ENCODE results near the gene RASGRP1.

RASGRP1 gene

DNA sequence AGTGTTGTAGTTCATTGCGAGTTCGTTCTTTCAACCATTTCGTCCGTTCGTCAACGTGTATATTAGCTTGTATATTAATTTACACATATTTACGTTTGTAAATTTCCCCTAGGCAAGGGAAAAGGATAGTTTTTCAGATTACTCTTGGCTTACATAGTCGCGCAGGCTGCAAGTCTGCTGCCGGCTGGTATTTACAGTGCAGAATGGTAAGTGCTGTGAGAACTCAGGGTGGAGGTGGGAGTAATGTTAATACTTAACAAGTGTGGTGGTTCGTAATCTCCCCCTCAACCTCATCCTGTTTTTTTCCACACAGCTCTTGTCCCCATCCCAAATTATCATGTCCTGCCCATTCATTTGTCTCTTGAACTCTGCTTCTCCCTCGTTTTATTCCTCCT lies 109.9 kb downstream of the RASGRP1 start:
- TF ChIP-seq, protein P1, sequence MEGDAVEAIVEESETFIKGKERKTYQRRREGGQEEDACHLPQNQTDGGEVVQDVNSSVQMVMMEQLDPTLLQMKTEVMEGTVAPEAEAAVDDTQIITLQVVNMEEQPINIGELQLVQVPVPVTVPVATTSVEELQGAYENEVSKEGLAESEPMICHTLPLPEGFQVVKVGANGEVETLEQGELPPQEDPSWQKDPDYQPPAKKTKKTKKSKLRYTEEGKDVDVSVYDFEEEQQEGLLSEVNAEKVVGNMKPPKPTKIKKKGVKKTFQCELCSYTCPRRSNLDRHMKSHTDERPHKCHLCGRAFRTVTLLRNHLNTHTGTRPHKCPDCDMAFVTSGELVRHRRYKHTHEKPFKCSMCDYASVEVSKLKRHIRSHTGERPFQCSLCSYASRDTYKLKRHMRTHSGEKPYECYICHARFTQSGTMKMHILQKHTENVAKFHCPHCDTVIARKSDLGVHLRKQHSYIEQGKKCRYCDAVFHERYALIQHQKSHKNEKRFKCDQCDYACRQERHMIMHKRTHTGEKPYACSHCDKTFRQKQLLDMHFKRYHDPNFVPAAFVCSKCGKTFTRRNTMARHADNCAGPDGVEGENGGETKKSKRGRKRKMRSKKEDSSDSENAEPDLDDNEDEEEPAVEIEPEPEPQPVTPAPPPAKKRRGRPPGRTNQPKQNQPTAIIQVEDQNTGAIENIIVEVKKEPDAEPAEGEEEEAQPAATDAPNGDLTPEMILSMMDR (conservative IDR thresholded peaks at IDR 0.05; ENCODE audit: low read length): no peak
- DNase-seq (ENCODE audit: low read depth): no peak
- peak overlapping the region; percentile 99 for H3K4me3 ChIP-seq (ENCODE audit: low read length)

- TF ChIP-seq, protein P1 (conservative IDR thresholded peaks at IDR 0.05; ENCODE audit: low read length): peak; percentile 9; the same call in 1 of the 2 replicates
- H3K4me3 ChIP-seq (ENCODE audit: low read length): peak within 1 kb of the TSS; percentile 99
Observed at GRCh38 chr15:38453971-38454695, 110.5 kb downstream of the RASGRP1 start, which contains the start of gene FAM98B. FAM98B (plus strand) TSS chr15:38454127; CDS start chr15:38454162, 35 bp downstream.

DNA sequence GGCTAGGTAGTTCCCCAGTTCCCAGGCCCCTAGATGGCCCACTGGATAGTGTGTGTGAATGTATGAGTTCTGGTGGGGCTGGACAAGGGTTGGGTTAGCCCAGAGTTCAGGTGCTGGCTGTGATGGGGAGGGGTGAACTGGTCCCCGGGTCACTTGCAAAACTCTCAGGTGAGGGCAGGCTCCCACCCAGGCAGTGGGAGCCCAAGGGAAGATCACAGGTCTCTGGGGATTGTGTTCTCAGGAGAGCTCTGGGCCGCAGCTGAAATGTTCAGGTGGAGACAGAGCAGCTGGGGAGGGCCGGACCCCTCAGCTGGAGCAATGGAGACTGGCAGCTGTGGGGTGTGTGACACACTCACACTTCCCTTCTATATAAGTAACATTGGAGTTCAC lies 123.5 kb downstream of the RASGRP1 start:
- H3K4me3 ChIP-seq (ENCODE audit: low read length): no peak overlapping the region
- TF ChIP-seq, protein P1 (conservative IDR thresholded peaks at IDR 0.05; ENCODE audit: low read length): no peak
- no peak for DNase-seq (ENCODE audit: low read depth)

More at GRCh38 chr15:38453971-38454695, 110.5 kb downstream of the RASGRP1 start, which contains the start of gene FAM98B:
- peak; percentile 86 for DNase-seq (ENCODE audit: low read depth)

GRCh38 chr15:38440353-38441129 lies 124.1 kb downstream of the RASGRP1 start:
- peak; percentile 59 for DNase-seq (ENCODE audit: low read depth)
- H3K4me3 ChIP-seq (ENCODE audit: low read length): no peak overlapping the region
- TF ChIP-seq, protein P1 (conservative IDR thresholded peaks at IDR 0.05; ENCODE audit: low read length): peak; percentile 96
